H1 (cell line): Measurements from ENCODE around the gene MKNK2. TPM values are rescaled to one million over a fixed set of nuclear protein-coding genes. Genes with fewer than 3 reads are reported as not detected.

Experiments used
- BCL11A ChIP-seq, 2 experiments: IDR thresholded peaks; one replicate each; pipeline ENCODE4 v1.6.1; 2011; ENCODE audit warnings: low read depth in 2 of 2, low read length in 2 of 2, mild to moderate bottlenecking in 2 of 2
- HDAC2 ChIP-seq, 2 experiments: fragments of 300-600 bp in 1 of 2; sonication (generic) in 1 of 2; IDR thresholded peaks; 2 replicates each; pipeline ENCODE4 v1.6.1; 2011 to 2012; ENCODE audit warnings: low read depth in 2 of 2, low read length in 2 of 2, mild to moderate bottlenecking in 2 of 2, moderate library complexity in 2 of 2, borderline replicate concordance in 1 of 2, inconsistent platforms in 1 of 2
- TAF7 ChIP-seq: optimal IDR thresholded peaks from 2 replicates; pipeline ENCODE3; 2011; ENCODE audit warnings: low read depth, mild to moderate bottlenecking, inconsistent platforms, low read length, moderate library complexity, borderline replicate concordance
- polyA plus RNA-seq, 7 experiments: library from polyadenylated mRNA; depleted of rRNA in 3 of 7; stranded (reverse) in 5 of 7; unstranded in 2 of 7; fragments of >200 nt in 5 of 7; fragments of 200-250 nt in 2 of 7; gene quantifications; 1 replicate in 5 of 7; 2 replicates in 1 of 7; 4 replicates in 1 of 7; pipeline versions ENCODE4 v1.2.1 to v1.2.3, GENCODE V29; 2011 to 2013; ENCODE audit warnings: missing spikeins in 2 of 7, mixed read lengths in 2 of 7
- total RNA-seq: library from RNA; stranded (reverse); fragmentation: NEBNext Ultra II Directional; extraction: Animal tissue kit (Norgen Biotek cat#: 25700); gene quantifications from 2 replicates; pipeline ENCODE4 v1.2.1, GENCODE V29; 2021
- TF ChIP-seq, protein P1 (sequence below): IDR thresholded peaks from 2 replicates; pipeline ENCODE4 v1.6.1; 2012; ENCODE audit warnings: low read length, inconsistent platforms
- TF ChIP-seq, protein P2 (sequence below): IDR thresholded peaks from 2 replicates; pipeline ENCODE4 v1.6.1; 2011; ENCODE audit warnings: low read depth, mild to moderate bottlenecking, low read length; ENCODE audit not compliant: insufficient read depth

MKNK2 gene
- total and polyA plus RNA-seq, 2 of the 8 experiments (the other 6 are each of a cell fraction or from before 2014, with no cell fraction given) = 163 to 166 TPM

DNA sequence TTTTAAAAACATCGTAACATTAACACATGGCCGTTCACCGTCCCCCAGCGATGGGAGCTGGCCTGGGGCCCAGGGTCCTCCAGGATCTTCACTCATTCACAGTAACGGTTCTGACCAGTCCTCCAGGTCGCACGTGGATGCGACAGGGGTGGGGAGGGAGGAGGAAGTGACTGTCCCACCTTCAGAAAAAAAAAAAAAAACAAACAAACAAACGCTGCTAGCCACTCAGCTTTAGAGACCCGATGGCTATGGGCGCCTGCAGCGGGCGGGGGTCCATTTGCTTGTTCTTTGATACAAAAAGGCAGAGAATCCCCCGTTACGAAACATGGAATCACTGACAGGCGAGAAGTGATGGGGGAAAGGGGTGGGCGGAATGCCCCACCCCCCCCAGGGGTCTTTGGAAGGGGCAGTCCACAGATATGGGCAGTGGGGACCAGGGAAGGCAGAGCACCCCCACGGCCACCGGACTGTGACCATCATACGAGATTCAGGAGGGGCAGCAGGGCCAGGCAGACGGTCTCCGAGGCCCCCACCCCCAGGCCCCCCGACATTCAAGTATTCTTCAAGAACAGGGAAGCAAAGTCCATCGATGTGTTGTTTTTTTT, 13.3 kb downstream of the MKNK2 start (continued):
- TF ChIP-seq HDAC2 (IDR thresholded peaks at IDR 0.05; ENCODE audit: borderline replicate concordance in 1 of 2, low read depth in 2 of 2, low read length in 2 of 2) (no peak), BCL11A (IDR thresholded peaks at IDR 0.05; ENCODE audit: low read depth in 2 of 2, low read length in 2 of 2) (no peak), TAF7 (no peak)
- TF ChIP-seq, protein P1, sequence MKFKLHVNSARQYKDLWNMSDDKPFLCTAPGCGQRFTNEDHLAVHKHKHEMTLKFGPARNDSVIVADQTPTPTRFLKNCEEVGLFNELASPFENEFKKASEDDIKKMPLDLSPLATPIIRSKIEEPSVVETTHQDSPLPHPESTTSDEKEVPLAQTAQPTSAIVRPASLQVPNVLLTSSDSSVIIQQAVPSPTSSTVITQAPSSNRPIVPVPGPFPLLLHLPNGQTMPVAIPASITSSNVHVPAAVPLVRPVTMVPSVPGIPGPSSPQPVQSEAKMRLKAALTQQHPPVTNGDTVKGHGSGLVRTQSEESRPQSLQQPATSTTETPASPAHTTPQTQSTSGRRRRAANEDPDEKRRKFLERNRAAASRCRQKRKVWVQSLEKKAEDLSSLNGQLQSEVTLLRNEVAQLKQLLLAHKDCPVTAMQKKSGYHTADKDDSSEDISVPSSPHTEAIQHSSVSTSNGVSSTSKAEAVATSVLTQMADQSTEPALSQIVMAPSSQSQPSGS = no peak
- TF ChIP-seq, protein P2, sequence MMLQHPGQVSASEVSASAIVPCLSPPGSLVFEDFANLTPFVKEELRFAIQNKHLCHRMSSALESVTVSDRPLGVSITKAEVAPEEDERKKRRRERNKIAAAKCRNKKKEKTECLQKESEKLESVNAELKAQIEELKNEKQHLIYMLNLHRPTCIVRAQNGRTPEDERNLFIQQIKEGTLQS = no peak
